GDM1 (cell line): ENCODE measurements around the gene BRWD1.
"Not testable (repeated sequence)": the region's sequence is repeated elsewhere in the genome, so short reads cannot be mapped to it uniquely, and the experiment has no call there.

Experiments used
- DNase-seq: peaks from one replicate; lab custom pipeline; 2025; lab: John Stamatoyannopoulos, UW

Gene BRWD1

DNA sequence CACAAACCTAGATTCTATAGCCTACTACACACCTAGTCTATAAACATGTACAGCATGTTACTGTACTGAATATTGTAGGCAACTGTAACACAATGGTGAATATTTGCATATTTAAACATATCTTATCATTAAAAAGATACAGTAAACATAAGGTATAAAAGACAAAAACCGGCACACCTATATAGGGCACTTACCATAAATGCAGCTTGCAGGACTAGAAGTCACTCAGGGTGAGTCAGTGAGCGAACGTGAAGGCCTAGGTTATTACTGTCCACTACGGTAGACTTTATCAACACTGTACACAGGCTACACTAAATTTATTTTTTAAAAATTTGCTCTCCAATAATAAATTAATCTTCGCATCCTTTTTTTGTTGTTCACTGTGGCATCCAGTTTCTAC, 143.5 kb downstream of the BRWD1 start:
- DNase-seq: no peak

DNA sequence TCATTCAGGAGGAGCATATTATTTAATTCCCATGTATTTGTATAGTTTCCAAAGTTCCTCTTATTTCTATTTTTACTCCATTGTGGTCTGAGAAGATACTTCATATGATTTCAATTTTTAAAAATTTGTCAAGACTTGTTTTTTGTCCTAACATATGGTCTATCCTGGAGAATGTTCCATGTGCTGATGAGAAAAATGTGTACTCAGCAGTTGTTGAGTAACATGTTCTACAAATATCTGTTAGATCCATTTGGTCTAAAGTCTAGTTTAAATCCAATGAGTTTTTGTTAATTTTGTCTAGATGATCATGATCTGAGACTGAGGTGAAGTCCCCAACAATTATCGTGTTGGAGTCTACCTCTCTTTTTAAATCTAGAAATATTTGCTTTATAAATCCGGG, 144.6 kb downstream of the BRWD1 start:
- no peak for DNase-seq

DNA sequence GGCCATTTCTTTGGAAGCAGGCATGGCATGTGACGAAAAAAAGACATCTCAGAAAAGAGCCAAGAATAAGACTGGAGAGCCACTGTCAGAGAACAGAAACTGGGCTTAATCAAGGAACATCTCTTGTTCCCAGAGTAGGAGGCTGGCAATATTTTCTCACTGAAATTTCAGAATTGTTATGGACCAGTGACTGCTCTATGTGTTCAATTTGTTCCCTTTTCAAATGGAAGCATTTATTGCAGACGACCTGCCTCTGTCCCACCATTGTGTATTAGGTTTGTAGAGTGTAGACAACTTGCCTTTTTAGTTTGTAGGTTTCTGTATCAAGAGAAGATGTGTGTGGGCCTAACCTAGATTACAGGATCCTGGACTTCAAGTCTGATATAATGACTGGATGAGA, 148.9 kb downstream of the BRWD1 start:
- DNase-seq: no peak

DNA sequence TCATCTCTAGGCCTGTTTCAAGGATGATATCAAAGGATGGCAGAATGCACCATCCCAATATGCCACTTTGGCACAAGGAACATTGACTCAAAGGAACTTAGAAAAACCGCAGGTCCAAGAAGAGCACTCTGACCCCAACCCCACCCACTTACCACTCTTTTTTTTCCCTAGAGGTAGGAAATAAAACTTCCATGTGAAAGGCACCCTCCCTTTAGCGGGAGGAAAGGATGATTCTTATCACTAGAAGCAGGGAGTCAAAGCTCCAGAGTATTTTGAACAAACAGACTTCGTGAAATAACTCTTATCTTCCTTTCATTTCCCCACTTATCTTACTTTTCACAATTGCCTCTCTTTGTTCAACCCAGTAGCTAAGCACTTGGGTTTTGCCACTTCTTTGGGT, 152.4 kb downstream of the BRWD1 start:
- no peak for DNase-seq

DNA sequence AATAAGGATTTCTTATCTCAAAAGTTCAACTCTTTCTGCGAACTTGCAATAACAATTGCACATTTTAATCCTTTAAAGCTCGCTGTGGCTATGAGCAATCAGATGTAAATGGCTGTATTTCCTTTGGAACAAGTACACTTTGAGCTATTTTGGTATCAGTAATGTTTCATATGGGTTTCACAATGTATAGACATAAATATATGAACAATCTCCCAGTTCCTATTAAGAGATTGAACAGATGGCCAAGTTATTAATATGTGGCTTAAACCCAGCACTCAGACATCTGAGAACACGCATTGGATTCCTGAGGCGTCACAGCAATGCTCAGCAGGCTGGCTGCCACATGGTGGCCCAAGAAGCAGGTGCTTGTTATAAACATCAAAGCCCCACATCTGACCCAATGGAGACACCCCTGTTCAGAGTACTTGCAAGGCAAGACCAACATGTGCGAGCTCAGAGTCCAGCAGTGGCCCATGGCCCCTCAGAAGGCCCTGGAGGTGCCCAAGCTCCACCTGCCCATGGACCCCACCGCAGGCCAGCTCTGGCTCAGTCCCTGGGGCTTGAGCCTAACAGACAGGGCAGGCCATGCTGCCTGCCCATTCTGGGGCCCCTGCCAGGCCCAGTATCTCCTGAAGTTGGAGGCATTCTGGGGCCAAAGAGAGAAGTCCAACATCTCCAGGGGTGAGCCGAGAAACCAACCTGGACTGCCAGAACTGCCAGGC, 153.9 kb downstream of the BRWD1 start:
- no peak for DNase-seq

DNA sequence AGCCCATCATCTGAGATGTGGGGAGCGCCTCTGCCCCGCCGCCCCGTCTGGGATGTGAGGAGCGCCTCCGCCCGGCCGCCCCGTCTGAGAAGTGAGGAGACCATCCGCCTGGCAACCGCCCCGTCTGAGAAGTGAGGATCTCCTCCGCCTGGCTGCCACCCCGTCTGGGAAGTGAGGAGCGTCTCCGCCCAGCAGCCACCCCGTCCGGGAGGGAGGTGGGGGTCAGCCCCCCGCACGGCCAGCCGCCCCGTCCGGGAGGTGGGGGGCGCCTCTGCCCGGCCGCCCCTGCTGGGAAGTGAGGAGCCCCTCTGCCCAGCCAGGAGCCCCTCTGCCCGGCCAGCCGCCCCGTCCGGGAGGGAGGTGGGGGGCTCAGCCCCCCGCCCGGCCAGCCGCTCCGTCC, 156.2 kb downstream of the BRWD1 start:
- DNase-seq: not testable (repeated sequence)

DNA sequence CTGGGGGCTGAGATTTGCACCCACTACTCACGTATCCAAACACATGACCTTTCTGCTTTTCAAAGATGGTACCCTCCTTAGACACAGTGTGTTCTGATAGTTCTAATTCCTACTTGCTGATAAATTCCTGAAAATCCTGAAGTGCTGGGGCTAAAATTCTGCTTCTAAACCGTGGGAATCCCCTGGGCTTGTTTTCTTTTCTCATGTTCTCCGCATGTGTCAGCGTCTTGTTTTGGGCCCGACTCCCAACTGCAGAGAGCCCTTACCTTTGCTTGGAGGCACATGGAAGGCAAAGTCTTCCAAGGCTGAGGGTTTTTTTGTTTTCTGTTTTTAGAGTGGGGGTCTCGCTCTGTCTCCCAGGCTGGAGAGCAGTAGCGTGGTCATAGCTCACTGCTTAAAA, 157.4 kb downstream of the BRWD1 start:
- DNase-seq: no peak

DNA sequence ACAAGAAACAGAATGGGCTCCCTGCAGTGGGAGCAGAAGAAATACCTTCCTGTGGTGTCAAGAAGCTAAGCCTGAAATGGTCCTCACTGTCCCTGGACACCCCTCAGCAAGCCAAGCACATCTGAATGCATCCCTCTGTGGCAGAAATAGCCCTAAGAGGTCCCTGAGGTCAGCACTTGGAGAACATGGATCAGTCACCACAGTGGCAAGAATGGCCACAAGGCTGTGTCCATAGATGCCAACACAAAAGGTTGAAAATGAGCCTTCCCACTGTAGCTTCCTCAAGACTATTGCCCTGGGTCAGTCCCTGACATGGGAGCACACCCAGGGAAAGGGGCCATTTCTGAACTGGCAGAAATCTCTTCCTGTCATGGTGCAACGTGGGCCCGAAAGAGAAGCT, 157.9 kb downstream of the BRWD1 start:
- DNase-seq: no peak

DNA sequence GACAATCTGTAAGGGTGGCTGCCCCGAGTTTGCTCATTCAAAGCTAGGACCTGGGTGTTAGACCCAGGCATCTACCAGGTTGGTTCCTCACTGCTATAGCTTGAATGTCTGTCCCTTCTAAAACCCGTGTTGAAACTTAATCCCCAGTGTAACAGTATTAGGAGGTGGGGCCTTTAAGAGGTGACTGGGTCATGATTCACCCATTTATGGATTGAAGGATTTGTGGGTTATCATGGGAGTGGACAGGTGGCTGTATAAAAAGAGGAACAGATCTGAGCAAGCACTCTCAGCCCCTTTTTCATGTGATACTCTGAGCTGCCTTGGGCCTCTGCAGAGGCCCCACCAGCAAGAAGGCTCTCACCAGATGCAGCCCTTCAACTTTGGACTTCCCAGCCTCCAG, 159.6 kb downstream of the BRWD1 start:
- DNase-seq: no peak

DNA sequence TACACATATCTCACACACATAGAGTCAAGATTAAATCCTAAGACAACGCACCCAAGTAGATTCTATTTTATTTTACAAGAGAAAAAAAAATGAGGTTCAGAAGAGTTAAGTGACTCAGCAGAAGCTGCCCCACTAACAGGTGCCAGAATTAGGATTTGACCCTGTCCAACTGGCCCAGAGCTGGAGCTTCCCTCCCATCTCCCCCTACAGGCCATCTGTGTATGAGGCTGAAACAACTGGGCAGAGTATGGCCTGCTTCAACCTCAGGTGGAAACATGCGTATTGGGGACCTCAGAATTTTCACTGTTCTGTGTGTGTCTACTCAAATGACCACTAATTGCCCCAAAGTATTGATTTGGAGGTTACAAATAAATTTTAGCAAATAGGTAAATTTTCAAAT, 160.1 kb downstream of the BRWD1 start:
- DNase-seq: no peak

DNA sequence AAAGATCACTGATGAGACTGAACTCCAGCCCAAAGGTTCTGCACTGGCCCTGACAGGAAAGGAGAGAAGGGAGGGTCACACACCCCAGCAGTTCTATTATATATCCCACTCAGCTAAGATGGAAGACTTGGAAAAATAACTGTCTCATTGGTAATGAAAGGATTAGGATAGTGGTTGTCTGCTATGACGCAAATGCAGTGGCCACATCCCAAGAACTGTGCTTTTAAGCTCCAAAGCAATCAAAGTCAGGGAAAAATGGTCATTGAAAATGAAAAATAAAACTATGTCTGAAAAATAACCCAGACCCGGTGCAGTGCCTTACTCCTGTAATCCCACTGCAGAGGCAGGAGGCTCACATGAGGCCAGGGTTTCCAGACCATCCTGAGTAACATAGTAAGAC, 161.2 kb downstream of the BRWD1 start:
- no peak for DNase-seq

DNA sequence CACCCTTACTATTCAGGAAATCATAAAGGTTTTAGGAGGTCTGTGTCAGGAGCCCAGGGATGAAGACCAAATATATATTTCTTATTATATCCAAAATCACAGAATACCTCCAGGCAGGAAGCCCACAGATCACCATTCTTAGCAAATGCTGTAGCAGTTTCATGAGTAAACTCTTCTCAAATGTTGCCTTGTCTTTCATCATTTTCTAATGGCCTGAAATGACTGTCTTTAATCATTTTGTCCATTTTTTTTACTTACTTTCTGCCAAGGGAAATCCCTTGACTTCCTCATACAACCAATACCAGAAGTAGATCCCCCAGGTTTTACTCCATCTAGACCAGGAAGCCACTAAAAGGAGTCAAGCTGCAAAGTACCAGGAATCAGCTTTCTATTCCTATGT, 162.6 kb downstream of the BRWD1 start:
- no peak for DNase-seq

DNA sequence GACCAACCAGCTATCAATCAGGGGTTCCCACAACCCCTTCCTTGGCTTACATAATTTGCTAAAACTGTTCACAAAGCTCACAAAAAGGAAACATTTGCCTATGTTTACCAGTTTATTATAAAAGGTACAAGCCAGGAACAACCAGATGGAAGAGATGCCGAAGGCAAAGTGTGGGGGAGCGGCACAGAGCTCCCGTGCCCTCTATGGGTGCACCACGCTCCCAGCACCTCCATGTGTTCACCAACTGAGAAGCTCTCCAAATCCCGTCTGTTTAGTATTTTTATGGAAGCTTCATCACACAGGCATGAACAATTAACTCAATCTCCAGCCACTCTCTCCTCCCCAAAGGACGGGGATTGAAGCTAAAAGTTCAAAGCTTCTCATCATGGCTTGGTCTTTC, 163.1 kb downstream of the BRWD1 start:
- no peak for DNase-seq

DNA sequence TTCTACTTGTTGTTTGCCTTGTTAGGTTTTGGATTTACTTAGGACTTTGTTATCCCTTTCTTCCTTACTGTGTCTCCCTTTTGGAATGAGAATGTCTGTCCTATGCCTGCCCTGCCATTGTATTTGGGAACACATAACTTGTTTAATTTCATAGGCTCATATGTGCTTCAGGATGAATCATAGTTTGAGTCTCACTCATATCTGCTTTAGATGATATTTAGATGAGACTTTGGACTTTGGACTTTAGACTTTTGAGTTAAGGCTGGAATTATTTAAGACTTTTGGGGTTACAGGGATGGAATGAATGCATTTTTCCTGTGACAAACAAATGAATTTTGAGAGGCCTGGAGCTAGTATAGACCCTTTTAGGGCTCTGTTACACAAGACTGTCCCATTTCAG, 163.6 kb downstream of the BRWD1 start:
- no peak for DNase-seq

DNA sequence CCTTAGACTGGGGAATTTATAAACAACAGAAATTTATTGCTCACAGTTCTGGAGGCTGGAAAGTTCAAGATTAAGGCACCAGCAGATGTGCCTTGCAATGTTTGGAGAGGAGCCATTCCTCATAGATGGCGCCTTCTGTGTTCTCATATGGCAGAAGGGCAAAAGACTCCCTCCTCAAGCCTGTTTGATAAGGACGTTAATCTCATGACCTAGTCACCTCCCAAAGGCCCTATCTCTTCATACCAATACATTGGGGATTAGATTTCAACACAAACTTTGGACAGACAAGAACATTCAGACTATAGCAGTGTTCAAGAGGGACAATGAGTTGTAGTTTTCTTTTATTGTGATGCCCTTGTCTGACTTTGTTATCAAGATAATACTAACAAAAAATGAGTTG, 164.5 kb downstream of the BRWD1 start:
- no peak for DNase-seq

DNA sequence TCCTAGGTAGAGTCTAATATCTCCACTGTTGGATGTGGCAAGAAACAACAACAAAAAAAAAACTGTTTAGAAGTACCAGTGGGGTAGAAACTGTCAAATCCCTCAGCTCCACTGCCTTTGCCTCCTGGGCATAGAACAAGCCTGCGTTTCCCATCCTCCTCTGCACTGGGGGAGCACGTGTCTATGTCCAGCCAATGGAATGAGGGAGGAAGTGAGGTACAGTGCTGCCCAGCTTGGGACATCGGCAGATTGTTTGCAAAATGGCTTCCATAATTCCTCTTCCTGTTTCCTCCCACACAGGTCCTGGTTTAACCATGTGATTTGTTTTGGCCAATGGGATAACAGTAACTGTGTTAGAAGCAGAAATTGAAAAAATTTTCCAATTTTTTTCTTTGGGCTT, 169.2 kb downstream of the BRWD1 start:
- DNase-seq: no peak

DNA sequence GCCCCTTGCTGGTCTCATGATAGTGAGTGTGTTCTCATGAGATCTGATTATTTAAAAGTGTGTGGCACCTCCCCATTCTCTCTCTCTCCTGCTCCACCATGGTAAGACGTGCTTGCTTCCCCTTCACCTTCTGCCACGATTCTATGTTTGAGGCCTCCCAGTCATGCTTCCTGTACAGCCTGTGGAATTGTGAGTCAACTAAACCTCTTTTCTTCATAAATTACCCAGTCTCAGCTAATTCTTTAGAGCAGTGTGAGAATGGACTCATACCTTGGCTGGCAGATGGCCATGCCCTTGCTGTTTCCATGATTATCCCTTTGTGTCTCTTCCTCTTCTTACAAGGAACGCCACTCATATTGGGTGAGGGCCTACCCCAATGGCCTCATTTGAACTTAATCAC, 170.5 kb downstream of the BRWD1 start:
- DNase-seq: no peak

DNA sequence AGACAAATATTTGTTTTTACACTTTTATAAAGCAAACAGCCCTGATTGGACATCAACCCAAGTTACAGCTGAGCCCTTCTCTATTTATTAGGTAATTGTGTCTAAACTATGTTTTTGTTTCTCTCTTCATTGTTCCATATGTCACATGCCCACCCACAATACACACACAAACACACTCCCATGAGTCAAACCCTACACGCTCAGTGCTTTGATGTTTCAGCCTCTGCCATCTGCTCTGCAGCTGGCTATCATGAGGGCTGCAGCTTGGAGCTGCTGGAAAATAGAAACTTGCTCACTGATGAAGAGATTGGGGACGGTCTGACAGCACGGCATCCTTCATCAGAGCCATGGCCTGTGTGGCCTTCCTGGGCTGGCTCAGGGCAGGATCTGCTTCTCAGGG, 171.9 kb downstream of the BRWD1 start:
- no peak for DNase-seq

DNA sequence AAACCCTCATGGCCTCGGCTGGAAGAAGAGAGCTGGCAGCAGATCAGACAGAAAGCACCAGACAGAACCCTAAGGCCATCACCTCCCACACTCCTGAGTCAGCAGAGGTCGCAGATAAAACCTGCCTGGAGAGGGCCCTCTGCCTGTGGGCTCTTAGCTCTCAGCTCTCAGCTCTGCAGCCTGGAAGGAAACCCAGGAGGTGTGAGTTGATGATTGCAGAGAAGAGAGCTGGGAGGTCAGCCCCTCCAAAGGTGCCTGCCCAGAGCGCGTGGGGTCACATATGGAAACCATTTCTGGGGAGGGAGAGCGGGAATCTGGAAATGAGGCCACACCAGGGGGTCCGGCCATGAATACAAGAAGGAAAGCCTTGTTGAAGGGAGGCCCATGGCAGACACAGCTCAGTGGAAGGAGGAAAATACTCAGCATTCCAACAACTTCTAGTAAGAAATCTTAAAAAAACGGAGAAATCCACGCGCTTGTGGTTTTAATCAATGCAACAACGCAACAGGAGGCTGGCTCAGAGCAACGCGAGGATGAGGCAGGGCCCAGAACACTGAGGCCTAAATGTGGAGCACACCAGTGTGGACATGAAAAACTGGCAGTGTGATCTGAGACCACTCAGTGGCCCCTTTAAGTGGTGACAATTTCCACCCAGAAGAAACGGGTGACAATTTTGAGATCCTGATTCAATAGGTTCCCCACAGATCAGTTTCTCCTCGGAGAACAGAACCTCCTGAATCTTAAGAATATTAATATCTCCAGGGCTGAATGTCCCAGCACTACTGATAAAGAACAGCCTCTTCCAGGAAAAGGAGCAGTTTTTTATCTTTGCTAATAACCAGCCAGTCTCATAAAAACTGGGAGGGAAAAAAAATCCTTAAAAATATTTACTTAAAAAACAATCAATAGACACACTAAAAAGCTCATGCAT, 175.9 kb downstream of the BRWD1 start:
- DNase-seq: peak; percentile 10

DNA sequence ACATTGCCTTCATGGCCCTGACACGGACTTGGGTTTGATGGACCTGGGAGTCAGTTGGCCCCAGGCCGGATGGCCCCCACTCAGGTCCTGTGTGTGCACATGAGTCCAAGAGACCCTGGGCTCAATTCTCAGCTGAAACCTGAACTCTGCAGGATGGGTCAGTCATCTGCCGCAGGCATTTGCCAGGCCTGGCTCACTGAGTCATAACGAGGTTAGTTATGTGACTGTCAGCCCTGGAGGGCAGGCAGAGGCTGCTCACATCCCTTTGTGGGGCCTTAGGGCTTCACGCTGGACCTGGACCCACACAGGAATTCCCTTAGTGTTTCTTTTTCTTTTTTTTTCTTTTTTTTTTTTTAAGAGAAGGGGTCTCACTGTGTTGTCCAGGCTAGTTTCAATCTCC, 176.7 kb downstream of the BRWD1 start:
- no peak for DNase-seq

DNA sequence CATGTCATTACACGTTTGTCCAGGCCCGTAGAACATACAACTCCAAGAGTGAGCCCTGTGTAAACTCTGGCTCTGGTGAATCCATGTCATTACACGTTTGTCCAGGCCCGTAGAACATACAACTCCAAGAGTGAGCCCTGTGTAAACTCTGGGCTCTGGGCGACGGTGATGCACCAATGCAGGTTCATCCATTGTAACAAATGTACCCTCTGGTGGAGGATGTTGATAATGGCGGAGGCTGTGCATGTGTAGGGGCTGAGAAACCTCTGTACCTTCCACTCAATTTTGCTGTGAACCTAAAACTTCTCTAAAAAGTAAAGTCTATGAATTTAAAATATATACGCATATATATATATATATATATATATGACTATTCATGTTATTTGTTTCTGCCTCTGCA, 177.3 kb downstream of the BRWD1 start:
- peak; percentile 54 for DNase-seq

DNA sequence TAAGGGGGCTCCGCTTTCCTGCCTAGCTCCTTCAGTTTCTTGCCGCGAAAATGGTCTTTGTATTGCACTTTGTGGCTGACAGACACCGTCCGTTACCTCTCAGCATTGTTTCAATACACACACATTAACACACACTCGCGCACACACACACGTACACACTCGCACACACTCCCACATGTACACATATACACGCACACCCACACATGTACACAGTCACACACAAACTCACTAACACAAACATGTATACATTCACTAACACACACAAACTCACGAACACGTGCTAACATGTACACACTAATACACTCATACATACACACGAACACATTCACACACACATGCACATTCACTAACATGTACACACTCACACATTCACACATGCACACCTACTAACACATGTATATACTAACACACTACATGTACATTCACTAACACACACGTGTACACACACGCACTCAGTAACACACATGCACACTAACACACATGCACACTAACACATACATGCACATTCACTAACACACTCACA, 179.1 kb downstream of the BRWD1 start:
- DNase-seq: no peak
